ENCODE measurements around the gene KANSL1. TPM values are rescaled to one million over a fixed set of nuclear protein-coding genes. Genes with fewer than 3 reads are reported as not detected.

Gene KANSL1
- total and polyA plus RNA-seq, 4 donors, result 16.2 to 189 (median 47.4) TPM

GRCh38 chr17:46152423-46152822, 40.8 kb downstream of the KANSL1 start:
- no peak overlapping the region for H3K9ac ChIP-seq (ENCODE audit: insufficient read depth in 1 of 2, low read length in 2 of 2)
- H3K36me3 ChIP-seq (ENCODE audit: control insufficient read depth in 4 of 4, insufficient read depth in 4 of 4, low read length in 4 of 4), result no peaks in the 10 kb centered on the region
- no peak overlapping the region for H3K4me3 ChIP-seq
- 56 to 61% methylated on average over 2 of the region's 2 CpGs for WGBS, 2 donors
- no peak for DNase-seq
- peaks cover under 1 to 36% (median 12%) of the 10 kb centered on the region in 5 donors for H3K4me1 ChIP-seq (ENCODE audit: control insufficient read depth in 5 of 5, insufficient read depth in 5 of 5, low read length in 5 of 5)
- no peaks in the 10 kb centered on the region for H3K27me3 ChIP-seq (ENCODE audit: control insufficient read depth in 3 of 3, insufficient read depth in 3 of 3, low read length in 2 of 3)
- TF ChIP-seq CTCF (IDR thresholded peaks at IDR 0.05; ENCODE audit: control extremely low read depth, extremely low read depth), result no peak
- ATAC-seq (ENCODE audit: insufficient read depth, low FRiP score), result no peak
- no peaks in the 10 kb centered on the region for H3K9me3 ChIP-seq (ENCODE audit: control insufficient read depth in 4 of 4, insufficient read depth in 3 of 4, low read length in 3 of 4)
- no peak overlapping the region for H3K27ac ChIP-seq (ENCODE audit: low read depth in 1 of 2, low read length in 1 of 2)

GRCh38 chr17:46151762-46152161, 41.5 kb downstream of the KANSL1 start:
- no peak overlapping the region for H3K27ac ChIP-seq (ENCODE audit: low read depth in 1 of 2, low read length in 1 of 2)
- no peaks in the 10 kb centered on the region for H3K27me3 ChIP-seq (ENCODE audit: control insufficient read depth in 3 of 3, insufficient read depth in 3 of 3, low read length in 2 of 3)
- DNase-seq (no peak), ATAC-seq (ENCODE audit: insufficient read depth, low FRiP score) (no peak)
- no peak overlapping the region for H3K4me3 ChIP-seq
- no peaks in the 10 kb centered on the region for H3K9me3 ChIP-seq (ENCODE audit: control insufficient read depth in 4 of 4, insufficient read depth in 3 of 4, low read length in 3 of 4)
- H3K9ac ChIP-seq (ENCODE audit: insufficient read depth in 1 of 2, low read length in 2 of 2), result no peak overlapping the region
- peaks cover 0 to 31% (median 12%) of the 10 kb centered on the region in 5 donors for H3K4me1 ChIP-seq (ENCODE audit: control insufficient read depth in 5 of 5, insufficient read depth in 5 of 5, low read length in 5 of 5)
- H3K36me3 ChIP-seq (ENCODE audit: control insufficient read depth in 4 of 4, insufficient read depth in 4 of 4, low read length in 4 of 4), result no peaks in the 10 kb centered on the region
- TF ChIP-seq CTCF (IDR thresholded peaks at IDR 0.05; ENCODE audit: control extremely low read depth, extremely low read depth), result no peak

GRCh38 chr17:46150216-46150963, 42.8 kb downstream of the KANSL1 start:
- no peak for ATAC-seq (ENCODE audit: insufficient read depth, low FRiP score)
- H3K9ac ChIP-seq (ENCODE audit: insufficient read depth in 1 of 2, low read length in 2 of 2), result no peak overlapping the region
- WGBS, 2 donors, result 40 to 47% methylated on average over 2 of the region's 2 CpGs
- no peak for DNase-seq
- no peak overlapping the region for H3K4me3 ChIP-seq
- H3K36me3 ChIP-seq (ENCODE audit: control insufficient read depth in 4 of 4, insufficient read depth in 4 of 4, low read length in 4 of 4), result no peaks in the 10 kb centered on the region
- H3K4me1 ChIP-seq (ENCODE audit: control insufficient read depth in 5 of 5, insufficient read depth in 5 of 5, low read length in 5 of 5), result peaks cover 0 to 28% (median 13%) of the 10 kb centered on the region in 5 donors
- H3K27me3 ChIP-seq (ENCODE audit: control insufficient read depth in 3 of 3, insufficient read depth in 3 of 3, low read length in 2 of 3), result no peaks in the 10 kb centered on the region
- H3K27ac ChIP-seq (ENCODE audit: low read depth in 1 of 2, low read length in 1 of 2), result no peak overlapping the region
- no peaks in the 10 kb centered on the region for H3K9me3 ChIP-seq (ENCODE audit: control insufficient read depth in 4 of 4, insufficient read depth in 3 of 4, low read length in 3 of 4)
- TF ChIP-seq CTCF (IDR thresholded peaks at IDR 0.05; ENCODE audit: control extremely low read depth, extremely low read depth), result no peak

GRCh38 chr17:46148247-46148646, 45.0 kb downstream of the KANSL1 start:
- Histone ChIP-seq H3K9me3 (ENCODE audit: control insufficient read depth in 4 of 4, insufficient read depth in 3 of 4, low read length in 3 of 4) (no peaks in the 10 kb centered on the region), H3K27ac (ENCODE audit: low read depth in 1 of 2, low read length in 1 of 2) (no peak overlapping the region)

More at GRCh38 chr17:46148247-46148646, 45.0 kb downstream of the KANSL1 start:
- TF ChIP-seq CTCF (IDR thresholded peaks at IDR 0.05; ENCODE audit: control extremely low read depth, extremely low read depth), result no peak
- 59 to 63% methylated on average over 4 of the region's 4 CpGs for WGBS, 2 donors
- Histone ChIP-seq H3K4me3 (no peak overlapping the region), H3K27me3 (ENCODE audit: control insufficient read depth in 3 of 3, insufficient read depth in 3 of 3, low read length in 2 of 3) (no peaks in the 10 kb centered on the region), H3K36me3 (ENCODE audit: control insufficient read depth in 4 of 4, insufficient read depth in 4 of 4, low read length in 4 of 4) (no peaks in the 10 kb centered on the region), H3K9ac (ENCODE audit: insufficient read depth in 1 of 2, low read length in 2 of 2) (no peak overlapping the region), H3K4me1 (ENCODE audit: control insufficient read depth in 5 of 5, insufficient read depth in 5 of 5, low read length in 5 of 5) (peaks cover 0 to 30% (median 8%) of the 10 kb centered on the region in 5 donors)
- DNase-seq (no peak), ATAC-seq (ENCODE audit: insufficient read depth, low FRiP score) (no peak)
